Transverse colon (tissue), 4 donors: ENCODE data around the gene ZSWIM4. TPM values are rescaled to one million over a fixed set of nuclear protein-coding genes. Genes with fewer than 3 reads are reported as not detected.

Experiments used
- DNase-seq: peaks from one replicate; pipeline ENCODE4 v3.0.0-alpha.2; 2019
- H3K27ac ChIP-seq, 4 donors: fragments of 200-600 bp; sonication (generic); 2 replicates each; pipeline ENCODE4 v1.5.1; 2016 to 2018; ENCODE audit warnings: inconsistent platforms in 4 of 4
- H3K27me3 ChIP-seq: fragments of 200-600 bp; sonication (generic); 2 replicates; pipeline ENCODE4 v1.5.1; 2017; ENCODE audit warnings: inconsistent platforms
- H3K36me3 ChIP-seq, 4 donors: fragments of 200-600 bp; sonication (generic); 2 replicates each; pipeline ENCODE4 v1.5.1; 2017 to 2019; ENCODE audit warnings: inconsistent platforms in 4 of 4
- H3K4me1 ChIP-seq, 4 donors: fragments of 200-600 bp; sonication (generic); 2 replicates each; pipeline ENCODE4 v1.5.1; 2017 to 2020; ENCODE audit warnings: inconsistent platforms in 4 of 4
- H3K4me3 ChIP-seq, 4 donors: fragments of 200-600 bp; sonication (generic); 1 replicate in 1 of 4; 2 replicates in 3 of 4; pipeline versions ENCODE4 v1.5.1 to v1.6.1; 2017 to 2019; ENCODE audit warnings: inconsistent platforms in 4 of 4
- H3K9me3 ChIP-seq, 2 donors: fragments of 200-600 bp; sonication (generic); 2 replicates each; pipeline ENCODE4 v1.5.1; 2017 to 2019; ENCODE audit warnings: inconsistent platforms in 2 of 2
- EP300 ChIP-seq: sonication (generic); formaldehyde crosslinking; IDR thresholded peaks from one replicate; pipeline ENCODE4 v1.6.1; 2017; ENCODE audit warnings: antibody characterized with exemption, low read depth
- POLR2A ChIP-seq: fragments of 450-650 bp; IDR thresholded peaks from one replicate; pipeline ENCODE4 v1.6.1; 2016; ENCODE audit warnings: antibody characterized with exemption, mild to moderate bottlenecking, moderate library complexity
- POLR2AphosphoS5 ChIP-seq, 3 donors: sonication (generic); formaldehyde crosslinking; IDR thresholded peaks; one replicate each; pipeline ENCODE4 v1.6.1; 2016; ENCODE audit warnings: antibody characterized with exemption in 3 of 3
- WGBS, 2 donors: methylation state at CpG; one replicate each; pipeline ENCODE4 v1.1.5; 2018; ENCODE audit warnings: low coverage in 1 of 2; 5-methylcytosine and 5-hydroxymethylcytosine counted together
- in situ Hi-C, 4 donors: fragments of 200-750 bp; cut with MboI; loops; one replicate each; pipeline versions ENCODE4 v1.15.0 to v1.15.1; 2017; ENCODE audit warnings: low sequenced_read_pairs in 3 of 4, low pct_ligation_motif_present in 1 of 4, low pct_unique_long_range_greater_than_20kb in 1 of 4
- intact Hi-C: fragments of 100-400 bp; cut with DNase I; formaldehyde crosslinking; loops from one replicate; pipeline ENCODE4 v1.15.1; 2023; ENCODE audit warnings: low total_unique reads
- total RNA-seq, 4 donors: library from RNA; depleted of rRNA; stranded (reverse); fragments of >200 nt; gene quantifications; one replicate each; pipeline ENCODE4 v1.1.0, GENCODE V29; 2016
- TF ChIP-seq, protein P1 (sequence below), 5 experiments: fragments of 200-600 bp in 3 of 5; fragments of 450-650 bp in 2 of 5; sonication (generic) in 3 of 5; IDR thresholded peaks; 1 replicate in 2 of 5; 2 replicates in 3 of 5; pipeline ENCODE4 v1.5.1; 2016 to 2017; ENCODE audit warnings: antibody characterized with exemption in 5 of 5, inconsistent platforms in 3 of 5, mild to moderate bottlenecking in 2 of 5, moderate library complexity in 1 of 5

Gene ZSWIM4
- total RNA-seq, 4 donors from 2014 or later, result 2.3 to 5.1 (median 2.9) TPM

DNA sequence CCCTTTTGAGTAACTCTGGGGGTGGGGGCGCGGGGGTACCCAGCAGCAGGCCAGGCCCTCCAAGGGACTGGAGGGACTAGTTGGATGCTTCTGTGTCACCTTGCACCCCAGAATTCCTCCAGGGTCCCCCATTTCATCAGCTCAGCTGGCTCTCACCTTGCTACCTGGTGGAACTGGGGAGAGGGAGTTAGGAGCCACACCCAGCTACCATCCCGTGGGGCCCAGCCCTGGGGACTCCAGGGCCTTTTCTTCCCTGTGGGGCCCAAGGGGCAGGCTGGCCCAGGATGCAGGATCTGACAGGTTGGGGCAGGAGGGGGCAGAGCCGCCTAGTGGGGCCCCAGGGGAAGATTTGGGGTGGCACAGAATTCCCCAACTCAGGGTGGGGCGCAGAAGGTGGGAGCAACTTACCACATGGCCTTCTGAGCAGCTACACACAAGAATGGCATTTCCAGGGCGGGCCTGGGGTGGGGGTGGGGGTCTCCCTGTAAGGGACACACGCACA is 48.9 kb downstream of the ZSWIM4 start:
- peak overlapping the region; percentile 99 to 100 (median 100) for H3K27ac ChIP-seq
- TF ChIP-seq, protein P1, sequence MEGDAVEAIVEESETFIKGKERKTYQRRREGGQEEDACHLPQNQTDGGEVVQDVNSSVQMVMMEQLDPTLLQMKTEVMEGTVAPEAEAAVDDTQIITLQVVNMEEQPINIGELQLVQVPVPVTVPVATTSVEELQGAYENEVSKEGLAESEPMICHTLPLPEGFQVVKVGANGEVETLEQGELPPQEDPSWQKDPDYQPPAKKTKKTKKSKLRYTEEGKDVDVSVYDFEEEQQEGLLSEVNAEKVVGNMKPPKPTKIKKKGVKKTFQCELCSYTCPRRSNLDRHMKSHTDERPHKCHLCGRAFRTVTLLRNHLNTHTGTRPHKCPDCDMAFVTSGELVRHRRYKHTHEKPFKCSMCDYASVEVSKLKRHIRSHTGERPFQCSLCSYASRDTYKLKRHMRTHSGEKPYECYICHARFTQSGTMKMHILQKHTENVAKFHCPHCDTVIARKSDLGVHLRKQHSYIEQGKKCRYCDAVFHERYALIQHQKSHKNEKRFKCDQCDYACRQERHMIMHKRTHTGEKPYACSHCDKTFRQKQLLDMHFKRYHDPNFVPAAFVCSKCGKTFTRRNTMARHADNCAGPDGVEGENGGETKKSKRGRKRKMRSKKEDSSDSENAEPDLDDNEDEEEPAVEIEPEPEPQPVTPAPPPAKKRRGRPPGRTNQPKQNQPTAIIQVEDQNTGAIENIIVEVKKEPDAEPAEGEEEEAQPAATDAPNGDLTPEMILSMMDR (IDR thresholded peaks at IDR 0.05), result no peak
- no peak for TF ChIP-seq EP300
- TF ChIP-seq POLR2AphosphoS5 (IDR thresholded peaks at IDR 0.05), result no peak
- no peak for TF ChIP-seq POLR2A
- WGBS, 2 donors, result 57% methylated on average over 7 of the region's 7 CpGs; no CpG with 5 or more reads in 1 of the 2 donors
- H3K4me3 ChIP-seq, result no peak overlapping the region
- no peaks in the 10 kb centered on the region for H3K27me3 ChIP-seq
- no peak for DNase-seq
- intact Hi-C loops, result no loop called here
- no peaks in the 10 kb centered on the region for H3K9me3 ChIP-seq
- no peaks in the 10 kb centered on the region for H3K36me3 ChIP-seq
- in situ Hi-C loops, result no loop called here
- H3K4me1 ChIP-seq, result peaks cover 33 to 74% (median 57%) of the 10 kb centered on the region in 4 donors

DNA sequence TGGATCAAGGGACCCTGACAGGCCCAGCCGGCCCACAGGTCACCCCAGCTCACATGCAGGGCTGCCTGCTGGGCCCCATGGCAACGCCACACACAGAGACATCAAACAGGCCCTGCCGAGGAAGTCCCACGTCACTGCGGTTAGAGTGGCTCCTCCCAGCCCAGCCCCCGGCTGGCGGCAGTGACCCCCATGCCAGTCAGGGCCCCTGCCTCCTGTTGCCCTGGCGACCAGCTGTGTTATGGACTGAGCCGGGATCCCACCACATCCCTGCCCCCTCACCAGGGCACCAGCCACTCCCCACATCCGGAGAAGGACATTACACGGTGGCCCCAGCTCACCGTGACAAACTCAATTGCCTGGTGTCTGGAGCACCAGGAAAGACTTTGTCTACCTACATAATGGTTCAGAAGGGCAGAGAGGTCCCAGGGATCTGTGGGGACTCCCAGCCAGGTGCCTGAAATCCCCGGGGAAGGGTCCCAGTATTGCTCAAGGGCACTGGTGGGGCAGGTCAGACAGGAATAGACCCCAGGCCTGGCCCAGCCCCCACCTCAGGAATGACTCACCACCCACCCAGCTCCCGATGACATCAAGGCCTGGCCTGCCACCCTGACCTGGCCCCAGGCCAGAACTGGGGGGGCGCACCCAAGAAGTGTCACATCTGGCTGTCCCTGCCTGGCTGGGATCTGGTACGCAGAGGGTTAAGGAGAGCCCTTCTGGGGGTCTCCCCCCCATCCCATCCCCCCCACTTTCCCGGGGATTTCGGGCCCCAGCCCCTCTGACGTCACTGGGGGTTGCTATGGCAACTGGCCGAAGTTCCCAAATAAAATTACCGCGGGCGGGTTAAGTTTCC is 51.5 kb downstream of the ZSWIM4 start:
- 0% methylated on average over 20 of the region's 23 CpGs; no CpG with 5 or more reads in 1 of the 2 donors for WGBS, 2 donors
- intact Hi-C loops, result loop anchor here (5.0 kb wide), 1 partner anchor 54 kb away; no protein-coding TSS in a partner anchor

DNA sequence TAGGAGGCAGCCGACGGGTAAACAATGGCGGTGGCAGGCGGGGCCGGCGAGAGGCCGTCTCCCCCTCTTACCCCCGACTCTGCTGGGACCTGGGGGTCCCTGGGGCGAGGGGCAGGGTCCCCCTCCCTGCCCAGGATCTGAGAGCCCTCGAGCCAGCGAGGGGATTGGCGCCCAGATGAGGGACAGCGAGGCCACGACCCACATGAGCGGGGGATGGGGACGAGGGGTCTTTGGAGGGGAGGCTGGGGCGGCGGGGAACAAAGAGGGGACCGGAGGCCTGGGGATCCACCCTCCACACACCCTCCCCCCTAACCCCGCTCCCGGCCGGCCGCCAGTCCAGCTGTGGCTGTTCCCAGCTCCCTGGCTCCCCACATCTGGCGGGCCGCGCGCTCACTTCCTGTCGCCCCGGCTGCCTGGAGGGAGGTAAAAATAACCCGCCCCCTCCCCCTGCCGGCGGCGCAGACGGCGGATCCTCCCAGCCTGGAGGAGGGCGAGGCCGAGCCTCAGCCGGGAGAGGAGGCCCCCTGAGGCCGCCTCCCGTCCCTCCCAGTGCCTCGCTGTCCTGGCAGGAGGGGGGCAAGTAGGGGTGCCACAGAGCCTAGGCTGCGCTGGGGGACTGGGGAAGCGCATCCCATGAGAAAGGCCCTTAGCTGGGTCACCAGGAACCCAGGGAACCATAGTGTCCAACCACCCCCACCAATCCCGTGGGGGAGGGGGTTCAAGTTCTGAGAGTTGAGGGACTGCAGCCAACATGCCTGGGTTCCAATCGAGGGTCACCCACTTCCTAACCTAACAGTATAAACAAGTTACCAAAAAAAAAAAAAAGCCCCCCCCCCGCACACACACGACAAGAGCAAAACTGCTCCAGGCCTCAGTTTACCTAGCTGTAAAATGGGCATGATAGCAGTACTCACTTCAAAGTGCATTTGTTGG is 52.4 kb downstream of the ZSWIM4 start:
- Histone ChIP-seq H3K4me1 (peaks cover 49 to 75% (median 56%) of the 10 kb centered on the region in 4 donors), H3K36me3 (no peaks in the 10 kb centered on the region), H3K27me3 (no peaks in the 10 kb centered on the region), H3K9me3 (no peaks in the 10 kb centered on the region), H3K27ac (peak overlapping the region; percentile 99 to 100 (median 100)), H3K4me3 (peak overlapping the region; percentile 30 to 57 (median 49))
- peak; percentile 76 to 94 (median 90) for TF ChIP-seq POLR2AphosphoS5 (IDR thresholded peaks at IDR 0.05)
- TF ChIP-seq POLR2A, result peak; percentile 92
- TF ChIP-seq EP300, result peak; percentile 1
- TF ChIP-seq, protein P1 (IDR thresholded peaks at IDR 0.05), result peak in 4 of 5 experiments; percentile 33 to 51 (median 40)
- in situ Hi-C loops, result no loop called here
- DNase-seq, result peak; percentile 93
- WGBS, 2 donors, result 4 to 20% methylated on average over 2 to 25 of the region's 47 CpGs
- intact Hi-C loops, result loop anchor here (5.0 kb wide), 1 partner anchor 55 kb away; no protein-coding TSS in a partner anchor

More for the DNA sequence above, 51.5 kb downstream of the ZSWIM4 start:
- Histone ChIP-seq H3K9me3 (no peaks in the 10 kb centered on the region), H3K27me3 (no peaks in the 10 kb centered on the region), H3K36me3 (no peaks in the 10 kb centered on the region), H3K4me1 (peaks cover 48 to 74% (median 56%) of the 10 kb centered on the region in 4 donors), H3K27ac (peak overlapping the region; percentile 99 to 100 (median 100)), H3K4me3 (peak overlapping the region; percentile 30 to 57 (median 49))
- in situ Hi-C loops, result no loop called here
- TF ChIP-seq POLR2AphosphoS5 (IDR thresholded peaks at IDR 0.05) (peak; percentile 8 to 67 (median 64)), POLR2A (peak; percentile 30), EP300 (peak; percentile 87)
- TF ChIP-seq, protein P1 (IDR thresholded peaks at IDR 0.05), result no peak
- peak; percentile 93 for DNase-seq
